GM19239 (cell line): Measurements from ENCODE around the gene C5orf47.

Source experiments
- DNase-seq: peaks from one replicate; pipeline ENCODE4 v3.0.0; 2011; ENCODE audit warnings: low spot score; ENCODE audit not compliant: insufficient read length
- FAIRE-seq: peaks from 2 replicates; lab custom pipeline; 2011; peaks lifted over from hg19 to GRCh38; lab: Jason Lieb, UNC

C5orf47 gene

DNA sequence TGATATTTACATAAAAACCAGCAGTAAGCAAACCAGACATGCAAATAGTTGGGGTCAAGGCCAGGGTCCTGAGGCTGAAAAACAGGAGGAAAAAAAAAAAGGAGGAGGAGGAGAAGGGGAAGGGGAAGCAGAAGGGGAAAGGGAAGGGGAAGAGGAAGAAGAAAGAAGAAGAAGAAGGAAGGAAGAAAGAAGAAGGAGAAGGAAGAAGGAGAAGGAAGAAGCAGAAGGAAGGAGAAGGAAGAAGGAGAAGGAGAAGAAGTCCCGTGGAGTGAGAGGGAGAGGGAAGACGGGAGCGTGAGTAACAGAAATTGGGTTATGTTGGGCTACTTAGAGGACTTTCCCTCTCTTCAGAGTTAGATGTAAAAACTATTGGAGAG lies 31.9 kb downstream of the C5orf47 start:
- FAIRE-seq = no peak
- no peak for DNase-seq

DNA sequence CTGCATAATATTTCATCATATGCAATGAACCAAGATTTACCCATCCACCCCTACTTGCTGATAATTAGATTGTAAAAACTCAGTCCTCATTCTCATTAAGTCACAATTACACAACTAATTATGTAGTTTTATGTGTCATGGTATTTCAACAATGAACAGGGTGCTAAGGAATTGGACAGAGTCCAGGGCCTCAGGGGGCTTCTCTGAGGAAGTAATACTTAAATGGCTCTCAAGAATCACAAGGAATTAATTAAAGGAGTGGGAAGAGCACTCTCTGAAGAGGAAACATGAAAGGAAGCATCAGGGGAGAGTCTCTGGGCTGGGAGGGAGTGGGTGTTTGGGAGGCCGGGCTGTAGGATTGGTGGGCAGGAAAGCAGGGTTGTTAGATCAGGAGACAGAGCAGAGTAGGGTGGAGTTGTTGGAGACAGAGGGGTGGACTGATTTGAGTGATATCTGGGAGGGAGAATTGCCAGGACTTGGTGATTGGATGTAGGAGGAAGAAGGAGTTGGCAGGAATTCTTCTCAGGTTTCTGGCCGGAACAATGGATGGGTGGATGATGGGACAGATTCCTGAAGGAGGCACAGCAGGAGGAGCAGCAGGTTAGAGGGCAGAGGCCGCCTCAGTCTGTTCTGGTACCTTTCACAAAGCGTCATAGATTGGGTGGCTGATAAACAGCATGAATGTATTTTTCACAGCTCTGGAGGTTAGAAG lies 33.6 kb downstream of the C5orf47 start:
- DNase-seq (no peak), FAIRE-seq (no peak)

DNA sequence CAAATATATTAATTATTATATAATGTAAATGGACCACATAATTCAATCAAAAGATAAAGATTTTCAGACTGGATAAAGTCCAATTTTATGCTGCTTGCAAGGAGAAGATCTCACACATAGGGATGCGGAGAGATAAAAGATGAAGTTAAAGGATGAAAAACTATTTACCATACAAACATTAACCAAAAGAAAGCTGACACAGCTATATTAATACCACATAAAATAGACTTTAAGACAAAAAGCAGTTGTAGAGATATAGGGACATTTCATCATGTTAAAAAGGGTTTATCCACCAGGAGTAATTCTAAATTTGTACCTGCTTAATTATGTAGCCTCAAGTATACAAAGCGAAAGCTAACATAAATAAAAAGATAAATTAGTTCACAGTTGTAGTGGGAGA lies 41.3 kb downstream of the C5orf47 start:
- DNase-seq (no peak), FAIRE-seq (no peak)

DNA sequence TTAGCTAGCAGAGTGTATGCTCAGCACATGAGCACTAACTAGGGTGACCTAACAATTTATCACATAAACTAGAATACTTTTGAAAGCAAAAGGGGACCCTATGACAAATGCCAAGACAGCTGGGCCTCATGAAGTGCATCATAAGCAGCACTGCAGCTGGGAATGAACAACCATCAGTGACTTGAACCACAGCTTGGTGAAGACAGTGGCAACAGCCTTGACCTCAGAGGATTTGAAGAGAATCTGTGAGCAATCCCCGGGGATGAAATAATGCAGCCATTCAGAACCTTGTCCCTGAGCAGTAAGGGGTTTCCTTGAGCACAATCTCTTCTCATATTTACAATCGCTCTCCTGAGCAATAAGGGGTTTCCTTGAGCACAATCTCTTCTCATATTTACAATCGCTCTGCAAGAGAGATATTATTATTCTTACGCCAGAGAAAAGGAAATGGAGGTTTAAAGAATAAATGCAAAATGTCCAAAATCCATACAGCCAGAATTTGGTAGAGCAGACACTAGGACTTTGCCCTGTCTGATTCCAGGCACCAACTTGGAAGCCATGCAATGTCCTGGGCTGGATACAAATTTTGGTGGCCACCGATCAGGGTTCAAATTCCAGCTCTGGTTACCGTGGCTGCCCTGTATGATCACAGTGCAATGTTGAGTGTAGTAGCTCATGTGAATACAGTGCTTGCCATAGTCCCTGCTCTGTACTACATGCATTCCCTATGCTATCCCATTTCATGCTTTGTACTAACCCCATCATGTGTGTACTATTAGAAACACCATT lies 55.7 kb downstream of the C5orf47 start:
- no peak for DNase-seq
- no peak for FAIRE-seq

DNA sequence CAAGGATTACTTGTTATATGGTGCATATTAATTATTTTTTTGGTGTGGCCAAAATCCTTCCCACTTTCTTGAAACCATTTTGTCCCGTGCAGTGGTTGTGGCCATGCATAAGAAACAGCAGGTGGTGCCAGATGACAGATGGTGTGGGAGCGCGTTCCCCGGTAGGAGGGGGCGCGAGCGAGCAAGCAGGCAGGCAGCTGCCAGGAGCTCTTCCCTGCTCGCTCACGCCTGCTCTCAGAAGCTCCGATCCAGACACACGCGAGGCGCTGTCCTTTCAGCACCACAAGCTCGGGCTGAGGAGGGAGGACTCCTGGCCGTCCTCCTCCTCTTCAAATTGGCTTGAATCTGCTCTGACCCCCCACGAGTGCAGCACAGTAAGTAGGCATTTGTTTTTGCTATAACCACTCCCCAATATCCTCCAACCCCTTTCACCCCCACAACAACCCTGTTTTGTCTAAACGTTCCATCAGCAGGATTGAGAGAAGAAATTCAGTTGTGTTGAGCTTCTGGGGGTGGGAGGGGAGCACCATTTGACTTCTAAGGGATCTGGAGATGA lies 56.6 kb downstream of the C5orf47 start, which contains the start of gene NSG2:
Gene NSG2, plus strand, starts transcription at position 237 of the 556 bp plus-strand sequence. CDS start 1,050 bp downstream, outside the sequence.
- DNase-seq = peak; percentile 37
- peak; percentile 82 for FAIRE-seq

DNA sequence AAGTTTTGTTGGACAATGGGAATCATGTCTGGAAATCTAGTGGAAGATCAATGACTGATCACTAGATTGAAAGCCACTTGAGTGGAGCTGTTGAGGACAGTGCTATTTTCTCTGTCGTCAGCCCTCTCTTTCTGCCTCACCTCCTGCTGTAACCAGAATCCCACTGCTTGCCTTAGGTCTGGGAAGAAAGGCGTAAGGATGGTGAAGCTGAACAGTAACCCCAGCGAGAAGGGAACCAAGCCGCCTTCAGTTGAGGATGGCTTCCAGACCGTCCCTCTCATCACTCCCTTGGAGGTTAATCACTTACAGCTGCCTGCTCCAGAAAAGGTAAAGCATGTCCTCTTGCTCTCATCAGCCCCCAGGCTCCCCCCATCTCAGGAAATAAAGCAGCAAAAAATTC lies 57.6 kb downstream of the C5orf47 start:
- FAIRE-seq (no peak), DNase-seq (no peak)

DNA sequence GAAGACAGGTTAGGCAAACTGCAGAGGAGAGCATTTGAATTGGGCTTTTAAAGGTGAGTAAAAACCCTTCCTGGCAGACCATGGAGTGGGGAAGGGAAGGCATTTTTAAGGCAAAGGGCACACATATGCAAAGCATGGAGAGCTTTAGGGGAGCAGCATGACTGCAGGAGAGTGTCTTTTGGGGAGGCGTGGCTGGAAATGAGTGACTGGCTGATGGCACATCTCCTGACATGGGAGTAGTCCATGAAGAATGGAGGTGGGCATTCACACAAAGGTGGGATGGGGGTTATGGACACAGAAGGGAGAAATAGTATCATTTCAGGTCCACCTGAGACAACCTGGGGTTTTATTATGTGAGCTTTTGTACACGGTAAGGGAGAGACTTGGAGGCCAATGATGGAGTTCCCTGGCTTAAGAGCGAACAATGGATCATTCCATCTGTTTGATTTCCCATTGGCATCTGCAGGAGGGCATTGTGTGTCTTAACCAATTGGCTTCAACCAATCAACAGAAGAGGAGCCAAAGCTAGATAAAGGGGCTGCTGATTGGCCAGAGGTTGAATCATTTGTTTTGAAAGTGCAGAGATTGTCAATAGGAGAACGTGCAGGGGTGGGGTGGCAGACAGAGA lies 58.6 kb downstream of the C5orf47 start:
- no peak for DNase-seq
- FAIRE-seq = no peak

DNA sequence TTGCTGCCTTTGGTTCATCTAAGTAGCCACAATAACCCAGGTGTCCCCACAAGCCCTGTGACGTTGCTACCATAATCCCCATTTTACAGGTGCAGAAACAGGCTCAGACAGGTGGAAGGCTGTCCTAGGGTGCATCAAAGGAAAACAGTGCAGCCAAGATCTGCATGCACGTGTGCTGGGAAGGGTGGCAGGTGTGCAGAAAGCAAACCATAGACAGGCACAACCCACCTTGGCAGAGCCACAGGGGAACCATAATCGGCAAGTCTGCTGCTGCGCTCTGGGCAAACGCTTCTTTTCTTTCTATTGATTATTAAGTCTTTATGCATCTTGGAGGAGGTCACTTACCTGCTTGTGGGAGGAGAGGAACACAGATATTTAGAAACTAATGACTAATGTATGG lies 63.7 kb downstream of the C5orf47 start:
- DNase-seq (no peak), FAIRE-seq (no peak)

DNA sequence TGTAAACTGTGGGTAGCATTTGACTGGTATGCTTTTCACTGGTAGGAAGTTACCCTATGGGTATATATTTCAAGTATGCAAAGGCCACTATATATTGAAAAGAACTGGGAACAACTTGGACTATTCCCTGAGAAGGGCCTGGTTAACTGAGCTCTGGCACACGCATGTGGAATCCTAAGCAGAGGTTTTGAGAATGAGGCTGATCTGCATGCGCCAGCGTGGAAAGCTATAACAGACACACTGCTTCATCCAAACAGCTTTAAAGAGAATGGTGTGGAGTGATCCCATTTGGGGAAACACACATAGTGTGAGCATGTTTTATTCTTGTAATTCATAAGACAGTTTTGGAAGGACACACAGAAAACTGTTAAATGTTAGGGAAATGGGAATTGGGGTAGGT lies 64.9 kb downstream of the C5orf47 start:
- DNase-seq = no peak
- FAIRE-seq = no peak
